ENCODE results near the gene MAPKAPK3. TPM values are rescaled to one million over a fixed set of nuclear protein-coding genes. Genes with fewer than 3 reads are reported as not detected.
A peak's percentile ranks its signal among the peaks of the same experiment; 100 is the strongest.
"Not testable (repeated sequence)": the region's sequence is repeated elsewhere in the genome, so short reads cannot be mapped to it uniquely, and the experiment has no call there.

Gene MAPKAPK3
- total RNA-seq, 2 experiments from 2014 or later, result 156 to 175 TPM

GRCh38 chr3:50656417-50657195 is 39.7 kb downstream of the MAPKAPK3 start:
- H3K4me1 Mint-ChIP-seq, result peaks cover 7% of the 10 kb centered on the region
- H3K27me3 Mint-ChIP-seq, result no peaks in the 10 kb centered on the region
- no peak for ATAC-seq
- H3K36me3 Mint-ChIP-seq, result no peaks in the 10 kb centered on the region
- no peak overlapping the region for H3K4me3 Mint-ChIP-seq
- H3K9me3 Mint-ChIP-seq (ENCODE audit: low read depth), result no peaks in the 10 kb centered on the region
- no peak overlapping the region for H3K27ac Mint-ChIP-seq
- DNase-seq, result no peak
- CTCF ChIA-PET, result interaction anchor here (1.2 to 10.4 kb wide), 3 partner anchors 38 to 86 kb away, joined by 4 to 164 read pairs (median 4); partner anchors contain the start of gene MAPKAPK3

- CTCF ChIA-PET, result interaction anchor here (1.2 to 10.4 kb wide), 4 partner anchors 39 to 116 kb away, joined by 3 to 164 read pairs (median 4); partner anchors contain the start of gene MAPKAPK3
- H3K4me1 Mint-ChIP-seq, result peaks cover 7% of the 10 kb centered on the region
- no peaks in the 10 kb centered on the region for H3K36me3 Mint-ChIP-seq
Observed at GRCh38 chr3:50657407-50657806, 40.5 kb downstream of the MAPKAPK3 start.

GRCh38 chr3:50657816-50658215 is 40.9 kb downstream of the MAPKAPK3 start:
- Mint-ChIP-seq H3K36me3 (no peaks in the 10 kb centered on the region), H3K4me3 (no peak overlapping the region), H3K4me1 (peaks cover 7% of the 10 kb centered on the region), H3K9me3 (ENCODE audit: low read depth) (no peaks in the 10 kb centered on the region), H3K27me3 (no peaks in the 10 kb centered on the region), H3K27ac (no peak overlapping the region)
- ATAC-seq (no peak), DNase-seq (no peak)
- CTCF ChIA-PET, result interaction anchor here (1.2 to 10.4 kb wide), 4 partner anchors 39 to 116 kb away, joined by 3 to 164 read pairs (median 4); partner anchors contain the start of gene MAPKAPK3

More at GRCh38 chr3:50657407-50657806, 40.5 kb downstream of the MAPKAPK3 start:
- Mint-ChIP-seq H3K4me3 (no peak overlapping the region), H3K27ac (no peak overlapping the region), H3K27me3 (no peaks in the 10 kb centered on the region), H3K9me3 (ENCODE audit: low read depth) (no peaks in the 10 kb centered on the region)
- DNase-seq (no peak), ATAC-seq (no peak)

GRCh38 chr3:50658416-50658815 is 41.5 kb downstream of the MAPKAPK3 start:
- Mint-ChIP-seq H3K27me3 (no peaks in the 10 kb centered on the region), H3K36me3 (no peaks in the 10 kb centered on the region), H3K4me1 (peaks cover 7% of the 10 kb centered on the region), H3K9me3 (ENCODE audit: low read depth) (no peaks in the 10 kb centered on the region), H3K4me3 (no peak overlapping the region), H3K27ac (no peak overlapping the region)
- DNase-seq (no peak), ATAC-seq (no peak)
- CTCF ChIA-PET, result interaction anchor here (1.2 to 10.4 kb wide), 2 partner anchors 40 to 117 kb away, joined by 3 to 164 read pairs; partner anchors contain the start of gene MAPKAPK3

GRCh38 chr3:50658831-50659230 is 41.9 kb downstream of the MAPKAPK3 start:
- CTCF ChIA-PET, result interaction anchor here (10.4 kb wide), 1 partner anchor 40 kb away, joined by 164 read pairs; the partner anchor contains the start of gene MAPKAPK3
- ATAC-seq (no peak), DNase-seq (no peak)
- Mint-ChIP-seq H3K27me3 (no peaks in the 10 kb centered on the region), H3K36me3 (no peaks in the 10 kb centered on the region), H3K9me3 (ENCODE audit: low read depth) (no peaks in the 10 kb centered on the region), H3K27ac (no peak overlapping the region), H3K4me1 (peaks cover 7% of the 10 kb centered on the region), H3K4me3 (no peak overlapping the region)

- H3K4me3 Mint-ChIP-seq, result no peak overlapping the region
- H3K36me3 Mint-ChIP-seq, result no peaks in the 10 kb centered on the region
- H3K9me3 Mint-ChIP-seq (ENCODE audit: low read depth), result no peaks in the 10 kb centered on the region
- ATAC-seq, result no peak
- CTCF ChIA-PET, result no interaction called here
- H3K27me3 Mint-ChIP-seq, result no peaks in the 10 kb centered on the region
- no peak overlapping the region for H3K27ac Mint-ChIP-seq
- DNase-seq, result peak; percentile 28
- H3K4me1 Mint-ChIP-seq, result peaks cover 6% of the 10 kb centered on the region
Observed at GRCh38 chr3:50660386-50660785, 43.4 kb downstream of the MAPKAPK3 start.

GRCh38 chr3:50661321-50661837 is 44.4 kb downstream of the MAPKAPK3 start:
- Mint-ChIP-seq H3K36me3 (no peaks in the 10 kb centered on the region), H3K9me3 (ENCODE audit: low read depth) (no peaks in the 10 kb centered on the region), H3K27ac (no peak overlapping the region), H3K27me3 (peaks cover under 1% of the 10 kb centered on the region), H3K4me3 (no peak overlapping the region), H3K4me1 (peaks cover 10% of the 10 kb centered on the region)
- DNase-seq (peak; percentile 9), ATAC-seq (no peak)
- CTCF ChIA-PET, result interaction anchor here (1.5 kb wide), 1 partner anchor 9 kb away, joined by 6 read pairs; no protein-coding TSS in a partner anchor

- DNase-seq (peak; percentile 4), ATAC-seq (no peak)
- H3K27me3 Mint-ChIP-seq, result peaks cover 10% of the 10 kb centered on the region
- CTCF ChIA-PET, result interaction anchor here (0.9 to 1.5 kb wide), 3 partner anchors 10 to 309 kb away, joined by 3 to 6 read pairs (median 3); no protein-coding TSS in a partner anchor
- no peak overlapping the region for H3K4me3 Mint-ChIP-seq
- peaks cover 10% of the 10 kb centered on the region for H3K4me1 Mint-ChIP-seq
- H3K36me3 Mint-ChIP-seq, result no peaks in the 10 kb centered on the region
- no peaks in the 10 kb centered on the region for H3K9me3 Mint-ChIP-seq (ENCODE audit: low read depth)
- H3K27ac Mint-ChIP-seq, result no peak overlapping the region
Observed at GRCh38 chr3:50662408-50662807, 45.5 kb downstream of the MAPKAPK3 start.

- CTCF ChIA-PET, result interaction anchor here (1.0 to 2.7 kb wide), 3 partner anchors 11 to 50 kb away, joined by 3 to 7 read pairs (median 4); partner anchors contain the start of gene DOCK3
- H3K4me3 Mint-ChIP-seq, result no peak overlapping the region
Observed at GRCh38 chr3:50665081-50665840, 48.3 kb downstream of the MAPKAPK3 start.

GRCh38 chr3:50665841-50666115 is 48.8 kb downstream of the MAPKAPK3 start:
- not testable (repeated sequence) for H3K27ac Mint-ChIP-seq; H3K4me3 Mint-ChIP-seq; H3K36me3 Mint-ChIP-seq; H3K9me3 Mint-ChIP-seq (ENCODE audit: low read depth); ATAC-seq
- peak; percentile 31 for DNase-seq
- peaks cover 18% of the 10 kb centered on the region for H3K27me3 Mint-ChIP-seq
- CTCF ChIA-PET, result interaction anchor here (0.8 to 2.7 kb wide), 2 partner anchors 10 to 124 kb away, joined by 4 to 7 read pairs; partner anchors contain the start of gene DOCK3
- H3K4me1 Mint-ChIP-seq, result peaks cover 10% of the 10 kb centered on the region

More at GRCh38 chr3:50665081-50665840, 48.3 kb downstream of the MAPKAPK3 start:
- Mint-ChIP-seq H3K27ac (peak overlapping the region; percentile 6), H3K4me1 (peaks cover 10% of the 10 kb centered on the region), H3K27me3 (peaks cover 13% of the 10 kb centered on the region), H3K9me3 (ENCODE audit: low read depth) (no peaks in the 10 kb centered on the region), H3K36me3 (no peaks in the 10 kb centered on the region)
- ATAC-seq, result peak; percentile 42
- peak; percentile 41 for DNase-seq

GRCh38 chr3:50666837-50667236 is 49.9 kb downstream of the MAPKAPK3 start:
- ATAC-seq (no peak), DNase-seq (peak; percentile 8)
- no peaks in the 10 kb centered on the region for H3K9me3 Mint-ChIP-seq (ENCODE audit: low read depth)
- no peak overlapping the region for H3K4me3 Mint-ChIP-seq
- H3K36me3 Mint-ChIP-seq, result no peaks in the 10 kb centered on the region
- peaks cover 10% of the 10 kb centered on the region for H3K4me1 Mint-ChIP-seq
- no peak overlapping the region for H3K27ac Mint-ChIP-seq
- H3K27me3 Mint-ChIP-seq, result peaks cover 25% of the 10 kb centered on the region
- CTCF ChIA-PET, result interaction anchor here (0.6 to 2.7 kb wide), 4 partner anchors 9 to 376 kb away, joined by 3 to 7 read pairs (median 4); partner anchors contain the start of gene DOCK3

GRCh38 chr3:50671331-50671730 is 54.4 kb downstream of the MAPKAPK3 start:
- Mint-ChIP-seq H3K4me1 (peaks cover 9% of the 10 kb centered on the region), H3K27me3 (peaks cover 57% of the 10 kb centered on the region), H3K4me3 (no peak overlapping the region), H3K9me3 (ENCODE audit: low read depth) (no peaks in the 10 kb centered on the region), H3K36me3 (no peaks in the 10 kb centered on the region), H3K27ac (no peak overlapping the region)
- DNase-seq (no peak), ATAC-seq (no peak)
- CTCF ChIA-PET, result interaction anchor here (0.7 to 1.1 kb wide), 2 partner anchors 10 to 18 kb away, joined by 3 read pairs; no protein-coding TSS in a partner anchor

GRCh38 chr3:50672656-50673055 is 55.7 kb downstream of the MAPKAPK3 start:
- Mint-ChIP-seq H3K27ac (no peak overlapping the region), H3K9me3 (ENCODE audit: low read depth) (no peaks in the 10 kb centered on the region), H3K4me1 (peaks cover 14% of the 10 kb centered on the region), H3K27me3 (peaks cover 55% of the 10 kb centered on the region), H3K36me3 (no peaks in the 10 kb centered on the region), H3K4me3 (no peak overlapping the region)
- CTCF ChIA-PET, result interaction anchor here (1.3 kb wide), 2 partner anchors 39 to 100 kb away, joined by 3 to 4 read pairs; no protein-coding TSS in a partner anchor
- ATAC-seq (no peak), DNase-seq (no peak)
